Kidney (tissue), 22 donors: ENCODE data around the gene TRAFD1. TPM values are rescaled to one million over a fixed set of nuclear protein-coding genes. Genes with fewer than 3 reads are reported as not detected.

Experiments
- DNase-seq, 5 donors: peaks; one replicate each; pipeline ENCODE4 v3.0.0-alpha.2; 2013 to 2020
- FAIRE-seq: peaks from 2 replicates; lab custom pipeline; 2012; peaks lifted over from hg19 to GRCh38; lab: Jason Lieb, UNC
- H3K27ac ChIP-seq, 2 donors: one replicate each; pipeline ENCODE4 v1.7.0; 2013; ENCODE audit warnings: low read depth in 2 of 2, low read length in 2 of 2, inconsistent platforms in 1 of 2
- H3K27me3 ChIP-seq: one replicate; pipeline ENCODE4 v1.7.1; 2013; ENCODE audit warnings: low read length, inconsistent platforms; ENCODE audit not compliant: control insufficient read depth, insufficient read depth
- H3K36me3 ChIP-seq, 3 donors: one replicate each; pipeline versions ENCODE4 v1.7.0 to v1.7.1; 2013; ENCODE audit warnings: low read length in 3 of 3, control low read depth in 1 of 3, inconsistent platforms in 1 of 3; ENCODE audit not compliant: insufficient read depth in 3 of 3, control insufficient read depth in 2 of 3
- H3K4me1 ChIP-seq, 3 donors: one replicate each; pipeline versions ENCODE4 v1.7.0 to v1.7.1; 2013; ENCODE audit warnings: low read length in 3 of 3, inconsistent platforms in 1 of 3, low read depth in 1 of 3; ENCODE audit not compliant: control insufficient read depth in 2 of 3, insufficient read depth in 2 of 3
- H3K4me3 ChIP-seq, 3 donors: one replicate each; pipeline versions ENCODE4 v1.7.0 to v1.8.1; 2013; ENCODE audit warnings: low read length in 3 of 3, control low read depth in 1 of 3, inconsistent platforms in 1 of 3
- H3K9ac ChIP-seq, 3 donors: one replicate each; pipeline versions ENCODE4 v1.7.0 to v1.7.1; 2013; ENCODE audit warnings: low read length in 3 of 3, control low read depth in 1 of 3, inconsistent platforms in 1 of 3
- H3K9me3 ChIP-seq, 3 donors: one replicate each; pipeline versions ENCODE4 v1.7.0 to v1.7.1; 2013; ENCODE audit warnings: low read length in 3 of 3, control low read depth in 1 of 3, inconsistent platforms in 1 of 3; ENCODE audit not compliant: control insufficient read depth in 2 of 3, insufficient read depth in 1 of 3
- intact Hi-C: fragments of 100-400 bp; cut with DNase I; formaldehyde crosslinking; loops from one replicate; pipeline ENCODE4 v1.11.1; 2022
- long read RNA-seq, 10 donors: library from polyadenylated mRNA in 1 of 10; unstranded in 1 of 10; transcript quantifications; one replicate each; pipeline ENCODE4 v2.0.0 and lab custom pipeline, GENCODE V29; 2021 to 2026
- polyA plus RNA-seq: library from polyadenylated mRNA; stranded (reverse); fragments of 350-450 nt; fragmentation: Illumina TruSeq; extraction: RNeasy Lipid Tissue Mini Kit (QIAGEN cat#74804); gene quantifications from one replicate; pipeline ENCODE4 v1.2.3, GENCODE V29; 2014; ENCODE audit warnings: low read depth, low replicate concordance; ENCODE audit not compliant: insufficient read depth
- total RNA-seq: library from RNA; stranded (reverse); fragmentation: NEBNext Ultra II Directional; extraction: Animal tissue kit (Norgen Biotek cat#: 25700); gene quantifications from one replicate; pipeline ENCODE4 v1.2.1, GENCODE V29; 2021
- TF ChIP-seq, protein P1 (sequence below): IDR thresholded peaks from 3 replicates; pipeline ENCODE4 v1.5.1; 2012; ENCODE audit warnings: mild to moderate bottlenecking, moderate library complexity, borderline replicate concordance; ENCODE audit not compliant: insufficient read depth; ENCODE audit errors: extremely low read depth
- donor health status: control.
- donor health status: control.
- donor health status: control.
- donor health status: control.
- donor health status: control.
- donor health status: DM: yes; HTN: yes; CAD: no.
- donor health status: Normal renal cell carcinoma (clear cell type).

Gene TRAFD1, protein sequence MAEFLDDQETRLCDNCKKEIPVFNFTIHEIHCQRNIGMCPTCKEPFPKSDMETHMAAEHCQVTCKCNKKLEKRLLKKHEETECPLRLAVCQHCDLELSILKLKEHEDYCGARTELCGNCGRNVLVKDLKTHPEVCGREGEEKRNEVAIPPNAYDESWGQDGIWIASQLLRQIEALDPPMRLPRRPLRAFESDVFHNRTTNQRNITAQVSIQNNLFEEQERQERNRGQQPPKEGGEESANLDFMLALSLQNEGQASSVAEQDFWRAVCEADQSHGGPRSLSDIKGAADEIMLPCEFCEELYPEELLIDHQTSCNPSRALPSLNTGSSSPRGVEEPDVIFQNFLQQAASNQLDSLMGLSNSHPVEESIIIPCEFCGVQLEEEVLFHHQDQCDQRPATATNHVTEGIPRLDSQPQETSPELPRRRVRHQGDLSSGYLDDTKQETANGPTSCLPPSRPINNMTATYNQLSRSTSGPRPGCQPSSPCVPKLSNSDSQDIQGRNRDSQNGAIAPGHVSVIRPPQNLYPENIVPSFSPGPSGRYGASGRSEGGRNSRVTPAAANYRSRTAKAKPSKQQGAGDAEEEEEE
- total RNA-seq = 27.1 TPM
- polyA plus RNA-seq = 16.4 TPM
- long read RNA-seq, donor 1, partial matches to known transcripts = 10 of 14 reads
- long read RNA-seq, donor 1, other reads (novel, unspliced or antisense) = 0 of 14 reads
- long read RNA-seq, donor 2, transcript TRAFD1-202 (12 exons, 2,697 nt) = major isoform, 6 of 15 reads
- long read RNA-seq, donor 2, partial matches to known transcripts = 5 of 15 reads
- long read RNA-seq, donor 2, other reads (novel, unspliced or antisense) = 0 of 15 reads
- long read RNA-seq, donor 3, transcript TRAFD1-207 (5 exons, 1,003 nt) = major isoform, 6 of 25 reads
- long read RNA-seq, donor 3, transcript TRAFD1-202 (12 exons, 2,697 nt) = minor isoform, 5 of 25 reads
- long read RNA-seq, donor 3, partial matches to known transcripts = 14 of 25 reads
- long read RNA-seq, donor 3, other reads (novel, unspliced or antisense) = 0 of 25 reads
- long read RNA-seq, donor 4, transcript TRAFD1-202 (12 exons, 2,697 nt) = major isoform, 7 of 7 reads
- long read RNA-seq, donor 4, partial matches to known transcripts = 0 of 7 reads
- long read RNA-seq, donor 4, other reads (novel, unspliced or antisense) = 0 of 7 reads
- long read RNA-seq, donor 5 = 0 reads
- long read RNA-seq, donor 6, partial matches to known transcripts = 0 of 2 reads
- long read RNA-seq, donor 6, other reads (novel, unspliced or antisense) = 0 of 2 reads
- long read RNA-seq, donor 7, transcript TRAFD1-202 (12 exons, 2,697 nt) = major isoform, 14 of 23 reads
- long read RNA-seq, donor 7, partial matches to known transcripts = 2 of 23 reads
- long read RNA-seq, donor 7, other reads (novel, unspliced or antisense) = 7 of 23 reads
- long read RNA-seq, donor 8, transcript TRAFD1-207 (5 exons, 1,003 nt) = major isoform, 6 of 10 reads
- long read RNA-seq, donor 8, partial matches to known transcripts = 0 of 10 reads
- long read RNA-seq, donor 8, other reads (novel, unspliced or antisense) = 0 of 10 reads
- long read RNA-seq, donor 9, partial matches to known transcripts = 6 of 8 reads
- long read RNA-seq, donor 9, other reads (novel, unspliced or antisense) = 0 of 8 reads
- long read RNA-seq, donor 10, partial matches to known transcripts = 0 of 4 reads
- long read RNA-seq, donor 10, other reads (novel, unspliced or antisense) = 0 of 4 reads

- Histone ChIP-seq H3K4me3 (peak within 1 kb of the TSS; percentile 90 to 94 (median 90)), H3K4me1 (peaks cover 0 to 11% (median 3%) of the 10 kb centered on the region in 3 donors), H3K36me3 (no peaks in the 10 kb centered on the region), H3K27me3 (no peaks in the 10 kb centered on the region), H3K9me3 (no peaks in the 10 kb centered on the region), H3K9ac (peak within 1 kb of the TSS; percentile 69 to 88 (median 84)), H3K27ac (peak within 1 kb of the TSS; percentile 82 to 83)
- TF ChIP-seq, protein P1, sequence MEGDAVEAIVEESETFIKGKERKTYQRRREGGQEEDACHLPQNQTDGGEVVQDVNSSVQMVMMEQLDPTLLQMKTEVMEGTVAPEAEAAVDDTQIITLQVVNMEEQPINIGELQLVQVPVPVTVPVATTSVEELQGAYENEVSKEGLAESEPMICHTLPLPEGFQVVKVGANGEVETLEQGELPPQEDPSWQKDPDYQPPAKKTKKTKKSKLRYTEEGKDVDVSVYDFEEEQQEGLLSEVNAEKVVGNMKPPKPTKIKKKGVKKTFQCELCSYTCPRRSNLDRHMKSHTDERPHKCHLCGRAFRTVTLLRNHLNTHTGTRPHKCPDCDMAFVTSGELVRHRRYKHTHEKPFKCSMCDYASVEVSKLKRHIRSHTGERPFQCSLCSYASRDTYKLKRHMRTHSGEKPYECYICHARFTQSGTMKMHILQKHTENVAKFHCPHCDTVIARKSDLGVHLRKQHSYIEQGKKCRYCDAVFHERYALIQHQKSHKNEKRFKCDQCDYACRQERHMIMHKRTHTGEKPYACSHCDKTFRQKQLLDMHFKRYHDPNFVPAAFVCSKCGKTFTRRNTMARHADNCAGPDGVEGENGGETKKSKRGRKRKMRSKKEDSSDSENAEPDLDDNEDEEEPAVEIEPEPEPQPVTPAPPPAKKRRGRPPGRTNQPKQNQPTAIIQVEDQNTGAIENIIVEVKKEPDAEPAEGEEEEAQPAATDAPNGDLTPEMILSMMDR = no peak
- peak; percentile 92 for FAIRE-seq
- intact Hi-C loops = no loop called here
- peak; percentile 98 to 99 (median 98) for DNase-seq
Observed at GRCh38 chr12:112125250-112125999, at the start of gene TRAFD1. Gene TRAFD1 (plus strand): TSS chr12:112125560. CDS start chr12:112130523, 4,963 bp downstream.

GRCh38 chr12:112087055-112087850, 38.1 kb upstream of the TRAFD1 start:
- Histone ChIP-seq H3K9ac (no peak overlapping the region), H3K4me1 (no peaks in the 10 kb centered on the region), H3K27ac (no peak overlapping the region), H3K4me3 (no peak overlapping the region), H3K27me3 (no peaks in the 10 kb centered on the region), H3K36me3 (peaks cover 0 to 18% (median 9%) of the 10 kb centered on the region in 3 donors), H3K9me3 (no peaks in the 10 kb centered on the region)
- DNase-seq (peak in 2 of 5 donors; percentile 35 to 52), FAIRE-seq (no peak)
- intact Hi-C loops = no loop called here
- TF ChIP-seq, protein P1 = no peak
